ENCODE data around the gene SUSD6. TPM values are rescaled to one million over a fixed set of nuclear protein-coding genes. Genes with fewer than 3 reads are reported as not detected.

SUSD6 gene
- total RNA-seq, 1 experiment from 2014 or later = 3.7 TPM

DNA sequence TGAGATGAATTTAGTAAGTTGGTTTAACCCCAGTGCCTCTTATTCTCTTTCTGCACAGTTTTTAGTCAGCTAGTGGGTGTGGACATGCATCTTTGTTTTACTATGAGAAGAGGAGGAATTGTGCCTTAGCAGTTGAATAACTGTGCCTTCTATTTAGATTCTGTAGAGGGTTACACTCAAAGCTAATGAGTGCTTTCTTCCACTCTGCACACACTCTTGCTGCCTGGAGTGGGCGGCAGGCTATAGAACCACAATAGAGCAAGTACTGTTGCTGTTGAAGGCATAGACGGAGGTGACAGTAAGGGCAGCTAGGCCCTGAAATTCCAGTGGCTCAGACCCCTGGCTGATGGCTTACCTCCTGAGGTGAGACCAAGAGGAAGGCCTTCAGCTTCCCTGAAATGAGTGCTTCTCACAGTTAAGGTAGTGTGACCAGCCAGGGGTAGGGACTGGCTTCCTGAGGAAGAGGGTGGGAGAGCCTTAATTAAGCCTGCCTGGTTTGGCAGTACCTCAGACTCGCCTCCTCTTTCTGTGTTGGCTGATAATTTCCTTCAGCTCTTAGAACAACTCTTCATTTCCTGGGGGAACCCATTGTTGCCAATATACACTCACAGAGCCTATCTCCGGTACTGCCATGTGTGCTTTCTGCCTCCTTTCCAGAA is 24.7 kb downstream of the SUSD6 start:
- H3K27ac Mint-ChIP-seq = peak overlapping the region; percentile 9 to 46 (median 9); a peak in 3 of 7 replicates
- H3K4me1 ChIP-seq (ENCODE audit: insufficient read depth, low read length) = peaks cover 16% of the 10 kb centered on the region; the same call in 1 of the 2 replicates

More for the DNA sequence above, 24.7 kb downstream of the SUSD6 start:
- Mint-ChIP-seq H3K36me3 (ENCODE audit: insufficient read depth in 1 of 3, low read depth in 3 of 3) (peaks cover 3 to 5% (median 5%) of the 10 kb centered on the region in 3 experiments; a peak in 6 of 7 replicates), H3K27me3 (ENCODE audit: low read depth) (no peaks in the 10 kb centered on the region), H3K9me3 (peaks cover 7 to 9% of the 10 kb centered on the region in 2 experiments), H3K4me3 (no peak overlapping the region), H3K4me1 (peaks cover 67 to 70% of the 10 kb centered on the region in 2 experiments)
- H4K20me1 ChIP-seq (ENCODE audit: control insufficient read depth, insufficient read depth, insufficient read length) = no peaks in the 10 kb centered on the region
- H2BK20ac ChIP-seq (ENCODE audit: low read depth, low read length, poor library complexity, severe bottlenecking) = no peak overlapping the region
- H4K5ac ChIP-seq (ENCODE audit: insufficient read length, low read depth, low read length) = no peak overlapping the region
- DNase-seq = no peak
- H3K9ac ChIP-seq (ENCODE audit: extremely low read depth, insufficient read length, low read length) = no peak overlapping the region
- no CpG with 5 or more reads among the region's 4 CpGs for WGBS (ENCODE audit: extremely low coverage, insufficient read length, low lambda C conversion rate)
- H4K8ac ChIP-seq (replicated peaks; ENCODE audit: insufficient read length, low read depth, low read length) = no peak overlapping the region
- no peaks in the 10 kb centered on the region for H3K27me3 ChIP-seq (ENCODE audit: insufficient read depth, low read length)
- no peak overlapping the region for H3T11ph ChIP-seq (ENCODE audit: low read length)
- H3K79me2 ChIP-seq (ENCODE audit: insufficient read depth, low read length) = no peaks in the 10 kb centered on the region
- no peak overlapping the region for H3K4me2 ChIP-seq (ENCODE audit: insufficient read depth, insufficient read length, low read length)
- no peak overlapping the region for H2AFZ ChIP-seq (ENCODE audit: low read length)
- no peaks in the 10 kb centered on the region for H3K23me2 ChIP-seq (ENCODE audit: insufficient read length, low read depth, low read length, poor library complexity, severe bottlenecking)
- no peak overlapping the region for H3K27ac ChIP-seq (ENCODE audit: insufficient read length, low read depth, low read length)
- no peak overlapping the region for H2BK120ac ChIP-seq (ENCODE audit: low read depth, low read length, poor library complexity, severe bottlenecking)
- H2BK15ac ChIP-seq (ENCODE audit: low read depth, low read length) = no peak overlapping the region
- no peak overlapping the region for H2BK5ac ChIP-seq (ENCODE audit: insufficient read length, low read length)
- no peak overlapping the region for H3K23ac ChIP-seq (ENCODE audit: insufficient read length, low read depth, low read length)
- no peak overlapping the region for H3K4ac ChIP-seq (ENCODE audit: low read depth, low read length)
- H3K18ac ChIP-seq (ENCODE audit: insufficient read length, low read depth, low read length) = no peak overlapping the region
- no peak overlapping the region for H4K91ac ChIP-seq (ENCODE audit: insufficient read length, low read depth, low read length)
- peak overlapping the region; percentile 26; the same call in 1 of the 2 replicates for H3K14ac ChIP-seq (ENCODE audit: insufficient read depth, low read length)
- H2AK5ac ChIP-seq (ENCODE audit: insufficient read length, low read length) = no peak overlapping the region
- H3K56ac ChIP-seq (ENCODE audit: insufficient read length, low read depth, low read length) = no peak overlapping the region
- no peaks in the 10 kb centered on the region for H3K9me3 ChIP-seq (ENCODE audit: control insufficient read depth, low read depth, low read length)
- H3K79me1 ChIP-seq (ENCODE audit: insufficient read depth, low read depth, low read length, poor library complexity, severe bottlenecking) = no peaks in the 10 kb centered on the region
- no peak overlapping the region for H2BK12ac ChIP-seq (ENCODE audit: insufficient read length, low read depth, low read length)
- TF ChIP-seq, protein P1, sequence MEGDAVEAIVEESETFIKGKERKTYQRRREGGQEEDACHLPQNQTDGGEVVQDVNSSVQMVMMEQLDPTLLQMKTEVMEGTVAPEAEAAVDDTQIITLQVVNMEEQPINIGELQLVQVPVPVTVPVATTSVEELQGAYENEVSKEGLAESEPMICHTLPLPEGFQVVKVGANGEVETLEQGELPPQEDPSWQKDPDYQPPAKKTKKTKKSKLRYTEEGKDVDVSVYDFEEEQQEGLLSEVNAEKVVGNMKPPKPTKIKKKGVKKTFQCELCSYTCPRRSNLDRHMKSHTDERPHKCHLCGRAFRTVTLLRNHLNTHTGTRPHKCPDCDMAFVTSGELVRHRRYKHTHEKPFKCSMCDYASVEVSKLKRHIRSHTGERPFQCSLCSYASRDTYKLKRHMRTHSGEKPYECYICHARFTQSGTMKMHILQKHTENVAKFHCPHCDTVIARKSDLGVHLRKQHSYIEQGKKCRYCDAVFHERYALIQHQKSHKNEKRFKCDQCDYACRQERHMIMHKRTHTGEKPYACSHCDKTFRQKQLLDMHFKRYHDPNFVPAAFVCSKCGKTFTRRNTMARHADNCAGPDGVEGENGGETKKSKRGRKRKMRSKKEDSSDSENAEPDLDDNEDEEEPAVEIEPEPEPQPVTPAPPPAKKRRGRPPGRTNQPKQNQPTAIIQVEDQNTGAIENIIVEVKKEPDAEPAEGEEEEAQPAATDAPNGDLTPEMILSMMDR (conservative IDR thresholded peaks at IDR 0.05) = no peak
